ENCODE results near the gene RHOB.
"Not testable (repeated sequence)": the region's sequence is repeated elsewhere in the genome, so short reads cannot be mapped to it uniquely, and the experiment has no call there.

The RHOB gene

DNA sequence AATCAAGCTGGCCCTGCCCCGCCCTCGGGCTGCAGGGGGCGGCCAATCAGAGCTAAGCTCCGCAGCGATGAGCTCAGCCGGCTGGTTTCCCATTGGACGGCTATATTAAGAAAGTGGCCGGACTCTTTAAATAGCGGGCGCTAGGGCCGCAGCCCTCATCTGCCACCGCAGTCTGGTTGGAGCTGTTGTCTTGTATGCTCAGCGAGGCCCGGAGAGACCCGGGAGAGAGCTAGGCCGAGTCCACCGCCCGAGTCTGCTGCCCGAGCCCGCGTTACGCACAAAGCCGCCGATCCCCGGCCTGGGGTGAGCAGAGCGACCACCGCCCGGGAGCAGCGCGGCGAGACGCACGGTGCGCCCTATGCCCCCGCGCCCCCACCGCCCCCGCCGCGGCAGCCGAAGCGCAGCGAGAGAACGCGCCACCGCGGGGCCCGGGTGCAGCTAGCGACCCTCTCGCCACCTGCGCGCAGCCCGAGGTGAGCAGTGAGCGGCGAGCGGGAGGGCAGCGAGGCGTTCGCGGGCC lies at the start of gene RHOB:
Gene RHOB, plus strand, starts transcription at position 158 of the 520 bp plus-strand sequence. CDS start 392 bp downstream, outside the sequence.
- no peak for FAIRE-seq

DNA sequence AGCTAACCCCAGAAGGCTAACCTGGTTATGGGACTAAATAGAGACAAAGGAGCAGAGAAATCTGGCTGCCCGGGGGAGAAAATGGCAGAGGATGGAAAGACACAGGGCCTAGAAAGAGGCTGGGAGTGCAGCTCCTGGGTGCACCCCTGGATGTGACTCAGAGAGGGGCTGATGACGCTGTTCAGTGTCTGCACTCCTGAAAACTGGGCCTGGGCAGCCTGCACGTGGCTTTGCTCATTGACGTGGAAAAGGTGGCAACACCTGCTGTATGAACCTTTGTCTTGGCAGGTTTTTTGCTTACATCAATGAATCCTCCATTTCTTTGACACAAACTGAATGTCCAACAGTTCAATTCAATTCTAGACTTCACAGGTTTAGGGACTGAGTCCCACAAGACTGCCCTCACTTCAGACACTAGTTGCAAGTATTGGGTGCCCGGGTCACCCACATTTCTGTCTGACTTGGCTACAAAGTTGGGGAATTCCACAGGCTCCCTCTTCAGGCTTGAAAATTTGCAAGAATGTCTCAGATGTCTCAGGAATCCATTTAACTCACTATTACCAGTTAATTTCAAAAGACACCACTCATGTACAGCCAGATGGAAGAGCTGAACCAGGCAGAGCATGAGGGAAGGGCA lies 48.9 kb upstream of the RHOB start:
- FAIRE-seq = no peak

DNA sequence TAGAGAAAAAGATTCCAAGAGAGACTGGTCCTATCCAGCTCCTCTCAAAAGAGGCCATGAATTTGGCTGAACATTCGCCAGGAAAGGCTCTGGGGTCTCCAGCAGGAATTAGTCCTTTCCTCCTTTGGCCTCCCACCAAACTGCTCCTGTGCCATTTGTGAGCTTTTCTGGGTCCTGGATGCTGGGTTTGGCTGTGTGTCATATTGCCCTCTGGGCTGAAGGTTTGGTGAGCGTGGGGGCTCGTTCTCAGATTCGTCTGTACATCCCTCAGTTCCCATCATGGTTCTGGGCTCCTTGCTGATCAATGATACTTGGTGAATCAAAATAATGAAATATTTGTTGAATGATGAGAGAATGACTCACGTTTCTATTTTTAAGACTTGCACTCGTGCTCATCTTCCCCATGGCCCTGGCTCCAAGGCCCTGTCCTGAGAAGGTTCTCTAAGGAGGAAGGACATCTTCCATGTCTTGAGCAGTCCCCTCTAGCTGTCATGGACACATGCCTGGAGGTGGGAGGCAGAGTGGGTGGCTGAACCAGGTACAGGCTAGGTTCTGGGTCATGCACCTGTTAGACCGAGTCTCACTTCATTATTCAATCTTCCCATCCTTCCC lies 47.8 kb upstream of the RHOB start:
- FAIRE-seq = no peak

DNA sequence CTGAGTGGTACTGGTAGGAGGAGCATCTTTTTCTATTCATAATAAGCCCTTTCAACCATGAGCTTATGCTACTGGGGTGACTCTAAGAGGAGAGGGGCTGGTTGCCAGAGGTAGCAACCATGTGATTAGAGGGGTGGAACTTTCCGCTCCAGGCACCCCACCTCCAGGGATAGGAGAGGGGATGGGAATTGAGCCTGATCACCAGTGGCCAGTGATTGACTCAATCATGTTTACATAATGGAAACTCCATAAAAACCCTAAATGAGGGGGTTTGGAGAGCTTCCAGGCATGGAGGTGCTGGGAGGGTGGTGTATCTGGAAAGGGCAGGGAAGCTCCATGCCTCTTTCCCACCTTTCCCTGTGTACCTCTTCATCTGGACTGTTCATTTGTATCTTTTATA lies 46.6 kb upstream of the RHOB start:
- no peak for FAIRE-seq

DNA sequence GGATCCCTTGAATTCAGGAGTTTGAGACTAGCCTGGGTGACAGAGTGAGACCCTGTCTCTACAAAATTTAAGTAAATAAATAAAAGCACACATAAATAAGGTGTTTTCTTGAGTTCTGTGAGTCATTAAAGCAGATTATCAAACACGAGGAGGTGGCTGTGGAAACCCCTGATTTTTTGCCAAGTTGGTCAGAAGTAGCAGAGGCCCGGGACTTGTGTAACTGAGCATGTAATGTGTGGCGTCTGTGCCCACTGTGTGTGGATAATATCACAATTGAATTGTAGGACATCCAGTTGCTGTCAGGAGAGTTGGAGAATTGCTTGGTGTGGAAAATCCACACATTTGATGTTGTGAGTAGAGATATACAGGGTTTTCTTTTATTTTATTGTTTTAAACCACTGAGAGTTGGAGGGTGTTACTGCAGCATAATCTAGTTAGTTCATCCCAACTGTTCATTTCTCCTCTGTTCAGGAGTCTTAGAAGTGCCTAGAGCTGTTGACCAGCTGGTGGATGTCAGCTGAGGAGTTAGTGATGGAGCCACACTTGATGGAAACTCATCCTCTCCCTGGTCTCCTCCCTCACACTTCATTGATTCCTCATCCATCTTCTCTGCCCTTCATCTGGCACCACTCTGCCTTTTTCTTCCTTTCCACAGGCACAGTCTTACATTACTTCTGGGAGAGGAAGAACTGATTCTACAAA lies 45.9 kb upstream of the RHOB start:
- no peak for FAIRE-seq

DNA sequence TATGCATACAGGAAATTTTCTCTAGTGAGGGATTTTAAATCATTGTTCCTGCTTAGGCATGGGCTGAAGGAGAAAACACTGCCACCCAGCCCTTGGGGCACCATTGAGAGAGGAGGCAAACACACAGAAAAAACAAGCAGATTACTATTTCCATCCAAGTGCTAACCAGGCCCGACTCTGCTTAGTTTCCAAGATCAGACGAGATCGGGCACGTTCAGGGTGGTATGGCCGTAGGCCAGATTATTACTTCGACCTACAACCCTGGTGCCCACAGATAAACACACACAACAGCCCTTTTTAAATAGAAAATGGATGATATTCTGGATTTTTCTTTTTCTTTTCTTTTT lies 45.4 kb upstream of the RHOB start:
- no peak for FAIRE-seq

DNA sequence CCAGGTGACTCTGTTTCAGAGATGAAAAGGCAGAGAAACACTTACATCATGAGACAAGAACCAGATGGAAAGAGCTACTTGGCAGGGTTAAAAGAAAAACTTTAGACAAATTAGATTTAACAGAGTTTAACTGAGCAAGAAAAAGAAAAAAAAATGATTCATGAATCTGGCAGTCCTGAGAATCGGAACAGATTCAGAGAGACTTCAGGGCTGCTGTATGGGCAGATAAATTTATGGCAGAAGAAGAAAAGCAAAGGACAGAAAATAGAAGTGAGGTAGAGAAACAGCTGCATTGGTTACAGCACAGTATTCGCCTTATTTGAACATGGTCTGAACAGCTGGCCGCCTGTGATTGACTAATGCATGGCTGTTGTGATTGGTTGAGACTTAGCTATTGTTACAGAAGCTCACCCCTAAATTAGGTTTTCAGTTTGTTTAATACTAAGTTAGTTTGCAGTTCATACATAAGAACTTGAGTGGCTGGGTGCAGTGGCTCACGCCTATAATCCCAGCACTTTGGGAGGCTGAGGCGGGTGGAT lies 43.0 kb upstream of the RHOB start:
- no peak for FAIRE-seq

DNA sequence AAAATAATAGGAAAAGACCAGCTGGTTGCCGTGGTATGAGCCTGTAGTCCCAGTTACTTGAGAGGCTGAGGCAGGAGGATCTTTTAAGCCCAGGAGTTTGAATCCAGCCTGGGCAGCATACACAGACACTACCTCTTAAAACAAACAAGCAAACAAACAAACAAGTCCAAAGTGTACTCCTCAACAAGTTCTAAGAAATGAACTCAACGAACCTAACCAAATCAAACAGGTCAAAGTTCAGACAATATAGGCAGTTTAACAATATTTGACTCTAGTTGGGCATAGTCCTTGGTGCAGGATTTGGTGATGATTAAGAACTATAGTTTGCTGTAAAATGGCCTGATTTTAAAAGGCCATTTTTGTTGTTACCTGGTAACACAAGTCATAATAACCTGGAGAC lies 41.9 kb upstream of the RHOB start:
- FAIRE-seq = no peak

DNA sequence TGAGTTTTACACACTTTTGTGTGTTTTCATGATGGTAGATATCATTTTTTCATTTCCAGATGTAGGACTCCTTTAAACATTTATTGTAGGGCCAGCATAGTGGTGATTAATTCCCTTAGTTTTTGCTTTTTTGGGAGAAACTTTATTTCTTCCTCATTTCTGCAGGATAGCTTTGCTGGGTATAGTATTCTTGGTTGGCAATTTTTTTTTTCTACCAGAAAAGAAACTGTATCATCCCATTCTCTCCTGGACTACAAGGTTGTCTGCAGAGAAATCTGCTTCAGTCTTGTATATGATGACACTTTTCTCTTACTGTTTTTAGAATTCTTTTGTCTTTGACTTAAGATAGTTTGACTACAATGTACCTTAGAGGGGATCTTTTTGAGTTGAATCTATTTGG lies 37.8 kb upstream of the RHOB start:
- FAIRE-seq = no peak

DNA sequence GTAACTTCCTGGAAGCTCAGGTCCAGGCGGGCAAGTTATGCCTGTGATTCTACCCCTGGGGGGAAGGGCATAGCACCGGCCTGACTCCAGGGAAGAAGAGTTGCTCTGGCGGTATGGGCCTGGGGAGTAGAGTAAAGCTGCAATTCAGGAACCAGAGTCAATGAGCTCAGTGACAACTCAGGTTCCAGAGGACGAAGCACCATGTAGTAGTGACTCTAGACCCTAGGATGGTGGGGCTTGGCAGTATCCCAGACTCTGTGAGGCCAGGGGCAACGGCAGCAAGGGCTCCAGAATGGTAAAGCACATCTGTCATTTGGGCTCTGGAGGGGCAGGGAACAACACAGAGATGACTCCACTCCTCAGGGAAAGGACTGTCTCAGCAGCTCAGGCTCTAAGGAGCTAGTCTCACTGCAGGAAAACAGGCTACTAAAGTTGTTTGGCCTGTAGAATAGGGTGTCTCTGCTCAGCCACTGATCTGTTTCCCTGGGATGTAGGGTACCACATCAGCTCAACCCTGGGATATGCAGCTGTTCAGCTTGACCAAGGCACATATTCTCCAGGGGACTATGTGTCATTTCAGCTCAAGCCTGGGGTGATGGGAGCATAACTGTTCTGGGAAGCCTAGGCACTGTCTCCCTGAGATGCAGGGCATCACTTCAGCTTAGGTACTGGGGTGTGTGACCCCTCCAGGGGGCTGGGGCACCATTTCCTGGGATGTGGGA lies 36.2 kb upstream of the RHOB start:
- no peak for FAIRE-seq

DNA sequence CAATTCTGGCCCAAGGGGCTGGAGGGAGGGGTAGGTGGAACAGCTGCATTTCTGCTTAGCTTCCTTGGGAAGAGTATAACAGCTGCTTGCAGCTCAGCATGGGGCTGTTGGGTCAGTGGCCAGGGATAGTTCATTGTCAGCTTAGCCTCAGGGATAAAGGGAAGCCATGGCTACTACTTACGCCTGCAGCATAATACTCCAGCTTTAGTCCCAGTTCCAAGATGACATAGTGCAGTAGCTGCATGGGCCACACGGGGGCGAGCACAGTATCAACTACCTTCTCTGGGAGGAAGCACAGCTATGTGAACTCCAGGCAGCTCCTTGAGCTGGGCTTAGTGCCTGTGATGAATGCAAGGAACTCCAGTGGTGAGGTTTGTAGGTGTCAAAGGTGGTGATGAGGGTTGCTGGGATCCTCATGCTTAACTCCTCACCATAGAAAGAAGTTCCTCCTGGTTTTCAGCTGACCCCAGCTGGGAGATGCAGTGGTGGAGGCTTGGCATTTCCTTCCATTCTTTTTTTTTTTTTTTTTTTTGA lies 35.4 kb upstream of the RHOB start:
- no peak for FAIRE-seq

DNA sequence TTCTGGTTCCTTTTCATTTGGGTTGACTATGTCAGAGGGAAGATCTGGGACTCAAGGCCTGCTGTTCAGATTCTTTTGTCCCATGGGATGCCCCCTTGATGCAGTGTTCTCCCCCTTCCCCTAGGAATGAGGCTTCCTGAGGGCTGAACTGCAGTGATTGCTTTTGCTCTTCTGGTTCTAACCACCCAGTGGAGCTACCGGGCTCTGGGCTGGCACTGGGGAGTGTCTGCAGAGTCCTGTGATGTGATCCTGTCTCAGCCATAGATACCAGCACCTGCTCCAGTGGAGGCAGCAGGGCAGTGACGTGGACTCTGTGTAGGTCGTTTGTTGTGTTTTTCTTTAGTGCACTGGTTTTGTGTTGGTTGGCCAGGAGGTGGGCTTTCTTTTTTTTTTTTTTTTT lies 32.1 kb upstream of the RHOB start:
- no peak for FAIRE-seq

DNA sequence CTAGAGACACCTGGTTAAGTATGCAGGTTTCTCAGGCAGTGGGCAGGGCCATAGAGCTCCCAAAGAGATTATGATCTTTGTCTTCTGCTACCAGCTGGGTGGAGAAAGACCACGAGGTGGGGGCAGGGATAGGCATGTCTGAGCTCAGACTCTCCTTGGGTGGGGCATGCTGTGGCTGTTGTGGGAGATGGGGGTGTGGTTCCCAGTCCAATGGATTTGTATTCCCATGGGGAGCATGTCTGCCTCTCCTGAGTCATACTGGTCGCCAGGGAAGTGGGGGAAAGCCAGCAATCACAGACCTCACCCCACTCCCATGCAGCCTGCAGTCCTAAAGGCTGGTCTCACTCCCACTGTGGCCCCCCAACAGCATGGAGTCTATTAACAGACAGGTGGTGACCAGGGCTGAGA lies 31.4 kb upstream of the RHOB start:
- no peak for FAIRE-seq

DNA sequence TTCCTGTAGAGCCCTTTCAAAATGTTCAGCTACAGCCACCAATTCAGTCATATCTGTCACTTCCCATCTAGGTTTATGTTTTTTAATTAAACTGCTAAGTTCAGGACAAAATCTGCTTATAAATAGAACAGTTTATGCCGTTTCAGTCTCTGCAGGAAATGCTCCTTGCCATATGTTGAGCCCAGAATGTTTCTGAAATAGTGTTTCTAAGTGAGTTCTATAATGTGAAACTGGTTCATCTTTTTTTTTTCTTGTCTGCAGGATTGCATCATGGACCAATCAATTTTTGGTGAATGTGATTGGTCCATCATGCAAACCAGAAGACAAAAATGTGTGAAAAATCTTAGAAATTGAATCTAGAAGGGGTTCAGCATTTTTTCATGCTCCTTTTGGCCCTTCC lies 30.2 kb upstream of the RHOB start:
- no peak for FAIRE-seq

DNA sequence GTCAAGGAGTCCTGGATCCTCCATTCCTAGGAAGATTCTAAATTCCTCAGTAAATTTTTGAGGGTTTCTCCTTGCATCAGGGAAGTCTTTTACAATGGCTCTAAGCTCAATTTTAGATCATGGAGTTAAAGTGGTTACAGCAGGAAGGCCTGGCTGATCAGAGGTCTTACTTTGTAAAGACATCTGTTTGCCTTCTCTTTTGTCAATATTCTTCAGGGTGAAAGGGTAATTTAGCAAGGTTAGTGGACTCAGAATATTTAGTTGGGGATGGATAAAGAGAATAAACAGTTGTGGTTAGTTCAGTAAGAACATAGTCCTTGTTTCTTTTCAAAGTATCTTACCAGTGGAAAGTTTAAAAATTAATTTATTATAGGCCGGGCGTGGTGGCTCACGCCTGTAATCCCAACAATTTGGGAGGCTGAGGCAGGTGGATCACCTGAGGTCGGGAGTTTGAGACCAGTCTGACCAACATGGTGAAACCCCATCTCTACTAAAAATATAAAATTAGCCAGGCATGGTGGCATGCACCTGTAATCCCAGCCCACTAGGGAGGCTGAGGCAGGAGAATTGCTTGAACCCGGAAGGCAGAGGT lies 29.5 kb upstream of the RHOB start:
- FAIRE-seq = not testable (repeated sequence)

DNA sequence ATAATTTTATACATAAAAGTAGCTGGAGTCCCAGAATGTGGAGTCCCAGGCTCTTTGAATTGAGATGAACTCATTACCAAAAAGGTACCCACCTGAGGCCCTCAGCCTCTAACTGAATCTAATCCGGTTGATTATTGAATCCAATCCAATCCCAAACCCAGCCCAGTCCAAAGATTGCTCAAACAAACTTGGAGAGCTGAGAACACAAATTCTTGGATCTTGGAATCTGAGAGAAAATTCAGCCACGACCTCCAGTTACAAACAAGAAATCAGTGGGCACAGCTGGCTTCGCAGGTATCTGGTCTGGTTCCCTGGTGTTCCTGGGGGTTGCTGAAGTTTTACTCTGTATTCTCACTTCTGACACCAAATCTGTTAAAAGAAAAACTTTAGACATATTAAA lies 28.4 kb upstream of the RHOB start:
- FAIRE-seq = no peak

DNA sequence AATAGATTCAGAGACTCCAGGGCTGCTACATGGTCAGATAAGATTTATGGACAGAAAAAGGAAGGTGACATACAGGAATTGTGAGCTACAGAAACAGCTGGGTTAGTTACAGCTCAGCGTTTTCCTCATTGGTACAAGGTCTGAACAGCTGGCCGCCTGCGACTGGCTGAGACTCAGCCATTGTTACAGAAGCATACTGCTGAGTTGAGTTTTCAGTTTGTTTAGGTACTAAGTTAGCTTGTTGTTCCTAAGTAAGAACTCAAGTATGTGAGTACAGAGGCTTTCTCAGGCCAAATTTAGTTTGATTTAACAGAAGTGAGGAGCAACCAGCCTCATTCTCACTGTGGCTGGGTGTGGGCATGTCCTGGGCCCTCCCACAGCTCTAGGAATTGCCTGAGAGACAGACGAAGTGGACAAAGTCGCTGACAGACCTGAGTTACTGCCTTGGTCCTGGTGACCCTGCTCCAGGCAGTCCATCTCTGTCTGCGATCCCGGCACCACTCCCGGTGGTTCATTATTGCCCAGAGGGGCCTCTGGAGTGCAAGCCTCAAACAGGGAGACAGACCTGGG lies 27.8 kb upstream of the RHOB start:
- no peak for FAIRE-seq

DNA sequence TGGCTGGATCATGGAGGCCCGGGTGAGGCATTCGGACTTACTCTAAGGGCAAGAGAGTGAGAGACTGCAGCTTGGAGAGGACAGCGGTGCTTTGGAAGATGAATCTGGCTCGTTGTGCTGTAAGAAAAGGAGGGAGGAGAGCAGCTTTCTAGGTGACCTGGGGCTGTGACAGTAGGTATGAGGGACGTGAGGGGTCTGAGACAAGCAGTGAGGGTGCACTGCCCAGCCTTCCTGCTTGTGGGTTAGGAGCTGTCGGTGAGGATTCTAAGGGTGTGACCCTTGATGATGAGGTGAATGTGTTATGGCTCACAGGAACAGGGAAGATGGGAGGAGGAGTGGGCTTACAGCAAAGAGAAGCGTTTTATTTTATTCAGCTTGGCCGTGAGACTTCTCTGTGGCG lies 27.1 kb upstream of the RHOB start:
- no peak for FAIRE-seq

DNA sequence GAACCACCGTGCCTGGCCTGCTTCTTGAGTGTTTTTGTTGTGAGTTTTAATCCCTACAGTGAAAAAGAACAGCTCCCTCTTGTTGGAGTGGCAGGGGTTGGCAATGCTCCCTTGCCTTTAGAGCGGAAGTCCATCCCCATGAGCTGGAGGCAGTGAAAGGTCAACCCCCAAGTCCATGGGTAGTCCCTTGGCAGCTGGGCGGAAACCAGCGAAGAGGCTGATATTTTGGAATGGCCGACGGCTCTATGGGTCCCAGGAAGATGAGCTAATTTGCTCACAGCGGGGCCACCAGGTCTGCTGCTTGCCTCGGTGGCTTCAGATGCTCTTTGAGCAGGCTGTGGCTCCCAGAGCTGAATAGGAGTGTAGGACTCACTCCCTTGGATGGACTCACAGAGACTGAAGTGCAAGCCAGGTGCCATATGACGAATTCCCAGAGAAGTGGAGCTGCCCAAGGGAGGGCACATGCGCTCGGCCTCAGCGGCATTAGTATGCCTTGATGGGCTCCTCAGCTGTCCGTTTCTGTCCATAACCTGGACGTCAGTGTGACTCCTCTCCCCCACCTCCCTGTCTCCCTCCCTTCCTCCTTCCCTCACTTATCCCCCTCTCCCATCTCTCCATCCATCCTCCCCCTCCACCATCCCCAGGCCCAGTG lies 25.4 kb upstream of the RHOB start:
- FAIRE-seq = no peak

DNA sequence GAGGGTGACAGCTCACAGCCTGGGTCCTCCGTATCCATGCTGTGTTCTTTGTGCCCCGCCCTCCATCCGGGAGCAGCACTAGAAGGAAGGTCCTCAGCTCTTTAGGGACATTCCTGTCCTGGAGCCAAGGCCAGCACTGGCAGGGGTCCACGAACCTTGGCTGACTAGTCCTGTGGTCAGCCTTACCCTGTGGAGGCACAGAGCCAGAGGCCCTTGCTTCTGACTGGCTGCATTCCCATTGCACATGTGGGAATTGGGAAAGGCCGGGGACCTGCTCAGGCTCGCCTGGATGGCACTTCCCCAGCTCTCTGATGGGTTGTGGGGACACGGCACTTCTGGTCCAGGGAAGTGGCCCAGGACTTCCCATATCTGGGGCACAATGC lies 24.9 kb upstream of the RHOB start:
- FAIRE-seq = no peak

DNA sequence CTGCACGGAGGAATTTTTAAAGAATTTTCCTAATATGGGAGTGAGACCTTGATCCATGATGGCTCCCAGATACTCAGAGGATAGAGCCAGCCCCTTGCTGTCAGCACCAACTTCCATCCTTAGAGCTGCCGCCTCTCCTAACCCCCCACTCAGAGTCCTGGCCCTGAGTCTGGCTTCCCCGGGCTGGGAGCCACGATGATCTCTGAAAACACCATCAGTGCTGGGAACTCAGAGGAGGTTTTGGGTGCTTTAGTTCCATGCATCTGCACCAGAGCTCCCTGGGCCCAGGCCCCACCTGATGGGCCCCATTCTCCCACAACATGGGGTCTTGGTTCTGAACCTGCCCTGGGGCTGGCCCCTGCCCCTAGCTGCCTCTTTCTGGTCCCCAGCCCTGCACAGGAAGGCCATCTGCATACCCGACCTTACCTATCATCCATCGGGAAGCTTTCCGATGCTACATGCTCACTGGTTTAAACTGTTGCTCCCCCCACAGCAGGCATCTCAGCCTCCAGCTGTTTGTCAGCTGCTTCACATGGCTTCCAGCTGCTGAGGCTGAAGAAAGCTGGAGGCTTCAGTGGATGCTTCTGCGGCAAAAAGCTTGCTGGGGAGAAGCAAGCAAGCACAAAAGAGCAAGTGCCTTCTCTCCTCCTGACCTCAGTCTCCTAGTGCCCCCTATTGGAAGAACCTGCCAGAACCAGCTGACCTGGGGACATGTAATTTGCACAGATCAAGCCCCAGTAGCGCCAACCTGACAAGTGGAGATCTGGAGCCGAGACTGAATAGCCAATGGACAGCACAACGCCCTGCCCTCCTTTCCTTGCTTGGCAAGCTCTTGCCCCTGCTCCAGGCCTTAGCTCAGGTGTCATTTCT lies 24.2 kb upstream of the RHOB start:
- FAIRE-seq = no peak
